GM12878 (cell line): ENCODE results near the gene THAP9. TPM values are rescaled to one million over a fixed set of nuclear protein-coding genes. Genes with fewer than 3 reads are reported as not detected.

Experiments
- ATAC-seq: fragments of 200-7000 bp; cut with Tn5 transposase; 3 replicates; pipeline ENCODE4 v1.9.1; 2020; ENCODE audit warnings: mild to moderate bottlenecking, moderate library complexity
- BruUV-seq: library from RNA; stranded (reverse); fragments of 400-500 nt; replicated peaks from 2 replicates; lab custom pipeline; 2021; lab: Mats Ljungman, UMichigan
- CTCF ChIA-PET: fragments of 300-600 bp; sonication (Branson Sonifier 250); formaldehyde crosslinking; extraction: SDS; loops from one replicate; lab custom pipeline; 2021; ENCODE audit warnings: inconsistent platforms; lab: Yijun Ruan, JAX
- POLR2A ChIA-PET: fragments of 350-600 bp; formaldehyde crosslinking; extraction: SDS; loops from one replicate; lab custom pipeline; 2021; ENCODE audit warnings: inconsistent platforms; lab: Charles Lee
- RAD21 ChIA-PET: fragments of 300-600 bp; sonication (Branson Sonifier 250); formaldehyde crosslinking; loops from one replicate; lab custom pipeline; 2023; ENCODE audit warnings: antibody characterized with exemption; ENCODE audit not compliant: unreplicated experiment; lab: Charles Lee
- SMC1A ChIA-PET: fragments of 300-600 bp; sonication (Branson Sonifier 250); formaldehyde crosslinking; loops from one replicate; lab custom pipeline; 2023; ENCODE audit not compliant: unreplicated experiment, uncharacterized antibody; lab: Charles Lee
- DNase-seq: peaks from one replicate; pipeline ENCODE4 v3.0.0-alpha.2; 2011; ENCODE audit warnings: low read depth, low spot score
- FAIRE-seq: peaks from 3 replicates; lab custom pipeline; 2011; peaks lifted over from hg19 to GRCh38; lab: Jason Lieb, UNC
- H2AFZ ChIP-seq: 2 replicates; pipeline ENCODE4 v1.6.0; 2011; ENCODE audit warnings: low read depth, low read length, control low read depth; ENCODE audit not compliant: control insufficient read depth
- H3K27ac ChIP-seq: 2 replicates; pipeline ENCODE4 v1.5.1; 2011; ENCODE audit warnings: control low read depth; ENCODE audit not compliant: control insufficient read depth, insufficient read depth
- H3K27me3 ChIP-seq, 2 experiments: replicated peaks in 1 of 2; 2 replicates each; pipeline versions ENCODE4 v1.6.0 to v1.6.1; 2011; ENCODE audit warnings: low read length in 1 of 2; ENCODE audit not compliant: control insufficient read depth in 2 of 2, insufficient read depth in 2 of 2
- H3K36me3 ChIP-seq, 2 experiments: 2 replicates each; pipeline ENCODE4 v1.5.1; 2011; ENCODE audit warnings: low read length in 1 of 2; ENCODE audit not compliant: control insufficient read depth in 2 of 2, insufficient read depth in 2 of 2
- H3K4me1 ChIP-seq: 2 replicates; pipeline ENCODE4 v1.6.1; 2011; ENCODE audit warnings: mild to moderate bottlenecking, low read length, moderate library complexity, mixed read lengths; ENCODE audit not compliant: control insufficient read depth, insufficient read depth
- H3K4me2 ChIP-seq: 2 replicates; pipeline ENCODE4 v1.6.0; 2011; ENCODE audit warnings: control low read depth; ENCODE audit not compliant: control insufficient read depth, insufficient read depth
- H3K4me3 ChIP-seq: fragments of 200-600 bp; sonication (generic); 2 replicates; pipeline ENCODE4 v1.5.1; 2016
- H3K79me2 ChIP-seq: 2 replicates; pipeline ENCODE4 v1.6.0; 2011; ENCODE audit warnings: low read length; ENCODE audit not compliant: control insufficient read depth, insufficient read depth
- H3K9ac ChIP-seq: 2 replicates; pipeline ENCODE4 v1.8.0; 2011; ENCODE audit warnings: low read length, control low read depth, mixed read lengths; ENCODE audit not compliant: control insufficient read depth, insufficient read depth
- H3K9me3 ChIP-seq: replicated peaks from 3 replicates; pipeline ENCODE4 v1.5.1; 2011; ENCODE audit warnings: mild to moderate bottlenecking, low read length; ENCODE audit not compliant: control insufficient read depth, insufficient read depth
- H4K20me1 ChIP-seq: 2 replicates; pipeline ENCODE4 v1.6.0; 2011; ENCODE audit not compliant: control insufficient read depth, insufficient read depth
- CHD2 ChIP-seq: IDR thresholded peaks from 2 replicates; pipeline ENCODE4 v1.6.1; 2011; ENCODE audit warnings: low read depth, low read length, improper control_type of control experiment, borderline replicate concordance
- IKZF2 ChIP-seq, 2 experiments: fragments of 450-650 bp; IDR thresholded peaks; 2 replicates each; pipeline ENCODE4 v1.6.1; 2017; ENCODE audit warnings: mild to moderate bottlenecking in 2 of 2, moderate library complexity in 2 of 2
- JUNB ChIP-seq: IDR thresholded peaks from 2 replicates; pipeline ENCODE4 v1.6.1; 2016; ENCODE audit warnings: antibody characterized with exemption, mild to moderate bottlenecking
- POLR2AphosphoS5 ChIP-seq: IDR thresholded peaks from 2 replicates; pipeline ENCODE4 v1.6.1; 2011; ENCODE audit warnings: mild to moderate bottlenecking, low read length, inconsistent platforms
- RCOR1 ChIP-seq: conservative IDR thresholded peaks from 2 replicates; pipeline ENCODE4 v1.6.1; 2012; ENCODE audit warnings: low read depth, low read length, improper control_type of control experiment
- RELA ChIP-seq: fragments of 450-650 bp; IDR thresholded peaks from 2 replicates; pipeline ENCODE4 v1.8.0; 2014; ENCODE audit warnings: borderline replicate concordance; ENCODE audit not compliant: partially characterized antibody
- SREBF2 ChIP-seq: IDR thresholded peaks from 2 replicates; pipeline ENCODE4 v1.6.1; 2012; ENCODE audit warnings: mild to moderate bottlenecking, low read length
- ZNF217 ChIP-seq: fragments of 450-650 bp; IDR thresholded peaks from 2 replicates; pipeline ENCODE4 v1.6.1; 2017; ENCODE audit warnings: antibody characterized with exemption, mild to moderate bottlenecking
- ZNF687 ChIP-seq: fragments of 450-650 bp; IDR thresholded peaks from 2 replicates; pipeline ENCODE4 v1.6.1; 2017; ENCODE audit warnings: mild to moderate bottlenecking, moderate library complexity
- ZSCAN29 ChIP-seq: fragments of 450-650 bp; IDR thresholded peaks from 2 replicates; pipeline ENCODE4 v1.6.1; 2017; ENCODE audit warnings: mild to moderate bottlenecking, moderate library complexity
- WGBS: methylation state at CpG from one replicate; pipeline ENCODE4 v1.1.6; 2016; ENCODE audit warnings: low lambda C conversion rate; ENCODE audit not compliant: insufficient replicate concordance, insufficient coverage; ENCODE audit errors: missing lambda C conversion rate; 5-methylcytosine and 5-hydroxymethylcytosine counted together
- in situ Hi-C: fragments of 300-500 bp; cut with MboI; formaldehyde crosslinking; loops from 9 replicates; pipeline ENCODE4 v1.14.3; 2018; ENCODE audit warnings: mixed read lengths
- intact Hi-C: fragments of 100-400 bp; cut with micrococcal nuclease; formaldehyde crosslinking; loops from one replicate; pipeline ENCODE4 v1.14.2; 2022; ENCODE audit not compliant: unreplicated experiment
- polyA plus RNA-seq, 11 experiments: library from polyadenylated mRNA; depleted of rRNA in 4 of 11; unstranded in 6 of 11; stranded (reverse) in 5 of 11; fragments of >200 nt; fragmentation: Nextera tagmentation in 4 of 11; fragmentation: Illumina TruSeq in 1 of 11; extraction: Ambion mirVana in 4 of 11; extraction: Trizol in 1 of 11; gene quantifications; 1 replicate in 1 of 11; 2 replicates in 10 of 11; pipeline versions ENCODE4 v1.2.1 to v1.2.3, GENCODE V29; 2011 to 2016; ENCODE audit warnings: inconsistent platforms in 2 of 11, missing spikeins in 2 of 11, low read depth in 1 of 11
- total RNA-seq, 4 experiments: library from RNA; depleted of rRNA in 3 of 4; stranded (reverse); fragments of >200 nt in 3 of 4; fragmentation: Illumina TruSeq in 1 of 4; extraction: Trizol in 1 of 4; gene quantifications; 2 replicates each; pipeline versions ENCODE4 v1.2.1 to v1.2.3, GENCODE V29; 2013 to 2021

Gene THAP9
- total and polyA plus RNA-seq, 10 of the 15 experiments (the other 5 are each of a cell fraction or from before 2014, with no cell fraction given): 2.1 to 4.9 (median 3.3) TPM

- TF ChIP-seq CHD2 (no peak), JUNB (no peak), ZSCAN29 (no peak)
Observed at GRCh38 chr4:82892467-82892802, 8.1 kb upstream of the THAP9 start (continued).

- RAD21 ChIA-PET: no interaction called here
Observed at GRCh38 chr4:82893942-82894341, 6.6 kb upstream of the THAP9 start.

GRCh38 chr4:82896755-82897154 is 3.8 kb upstream of the THAP9 start:
- peaks cover 3% of the 10 kb centered on the region; the same call in 1 of the 2 replicates for H3K4me1 ChIP-seq
- ChIA-PET RAD21 (interaction anchor here (1.2 kb wide), 1 partner anchor 384 kb away, joined by 4 read pairs; no protein-coding TSS in a partner anchor), SMC1A (interaction anchor here (1.5 to 5.0 kb wide), 6 partner anchors 8 to 384 kb away, joined by 3 to 21 read pairs (median 4); partner anchors contain the start of gene LIN54), POLR2A (interaction anchor here (1.5 kb wide), 1 partner anchor 524 kb away, joined by 4 read pairs; no protein-coding TSS in a partner anchor), CTCF (interaction anchor here (0.8 to 4.2 kb wide), 7 partner anchors 10 to 377 kb away, joined by 3 to 28 read pairs (median 5); partner anchors contain the start of gene LIN54)
- in situ Hi-C loops (no loop called here), intact Hi-C loops (no loop called here)
- ATAC-seq (no peak), DNase-seq (no peak), FAIRE-seq (no peak)
- H3K4me3 ChIP-seq: peak overlapping the region; percentile 38; the same call in 1 of the 2 replicates
- H2AFZ ChIP-seq: no peak overlapping the region
- no peak overlapping the region for H3K9ac ChIP-seq
- no peak overlapping the region for H3K27ac ChIP-seq
- no peaks in the 10 kb centered on the region for H3K27me3 ChIP-seq
- peak overlapping the region; percentile 50 for H3K4me2 ChIP-seq
- no TSS peak for BruUV-seq
- peaks cover 0 to 16% of the 10 kb centered on the region in 2 experiments; a peak in 3 of 4 replicates for H3K36me3 ChIP-seq
- no peaks in the 10 kb centered on the region for H3K9me3 ChIP-seq
- 90% methylated on average over 1 of the region's 1 CpG for WGBS
- peaks cover 55% of the 10 kb centered on the region for H3K79me2 ChIP-seq
- no peaks in the 10 kb centered on the region for H4K20me1 ChIP-seq
- TF ChIP-seq ZSCAN29 (no peak), ZNF217 (no peak), SREBF2 (no peak), RELA (no peak), IKZF2 (IDR thresholded peaks at IDR 0.05) (no peak), ZNF687 (no peak)

More at GRCh38 chr4:82893942-82894341, 6.6 kb upstream of the THAP9 start:
- intact Hi-C loops: loop anchor here (5.0 kb wide), 2 partner anchors 218 to 563 kb away; partner anchors contain the start of genes HELQ, MRPS18C and PLAC8
- no peak overlapping the region for H3K4me2 ChIP-seq
- no peak overlapping the region for H2AFZ ChIP-seq
- FAIRE-seq: no peak
- peaks cover 55% of the 10 kb centered on the region for H3K79me2 ChIP-seq
- no peak overlapping the region for H3K27ac ChIP-seq
- DNase-seq: no peak
- ChIA-PET CTCF (interaction anchor here (1.0 kb wide), 1 partner anchor 118 kb away, joined by 3 read pairs; no protein-coding TSS in a partner anchor), POLR2A (no interaction called here), SMC1A (interaction anchor here (1.2 to 2.5 kb wide), 2 partner anchors 12 to 454 kb away, joined by 3 to 8 read pairs; no protein-coding TSS in a partner anchor)
- H3K36me3 ChIP-seq: peaks cover 0 to 16% of the 10 kb centered on the region in 2 experiments; a peak in 3 of 4 replicates
- H3K27me3 ChIP-seq: no peaks in the 10 kb centered on the region
- WGBS: 100% methylated on average over 3 of the region's 3 CpGs
- H3K9me3 ChIP-seq: no peaks in the 10 kb centered on the region
- H3K4me1 ChIP-seq: peaks cover 3% of the 10 kb centered on the region; the same call in 1 of the 2 replicates
- H3K4me3 ChIP-seq: no peak overlapping the region
- TF ChIP-seq POLR2AphosphoS5: peak; percentile 41; the same call in 1 of the 2 replicates
- no peak for TF ChIP-seq RCOR1
- ATAC-seq: no peak
- in situ Hi-C loops: loop anchor here (5.0 kb wide), 2 partner anchors 118 to 388 kb away; partner anchors contain the start of genes COQ2 and LIN54
- no peaks in the 10 kb centered on the region for H4K20me1 ChIP-seq
- no TSS peak for BruUV-seq
- H3K9ac ChIP-seq: no peak overlapping the region
